RWPE2 (cell line): ENCODE data around the gene CLNS1A.
A peak's percentile ranks its signal among the peaks of the same experiment; 100 is the strongest.

ENCODE experiments used
- ATAC-seq: fragments of 200-7000 bp; cut with Tn5 transposase; 3 replicates; pipeline ENCODE4 v1.9.1; 2021; ENCODE audit warnings: low read depth
- DNase-seq: peaks from one replicate; pipeline ENCODE4 v3.0.0-alpha.2; 2020; ENCODE audit warnings: low spot score
- H3K27ac ChIP-seq: fragments of 450-650 bp; 2 replicates; pipeline ENCODE4 v1.5.1; 2017; ENCODE audit warnings: mild to moderate bottlenecking; ENCODE audit not compliant: poor library complexity, severe bottlenecking
- H3K27me3 ChIP-seq: fragments of 250-450 bp; sonication (Bioruptor Pico); 2 replicates; pipeline ENCODE4 v1.5.1; 2021; ENCODE audit warnings: mild to moderate bottlenecking, moderate library complexity; ENCODE audit not compliant: insufficient read depth, poor library complexity, severe bottlenecking
- H3K36me3 ChIP-seq: fragments of 250-450 bp; sonication (Bioruptor Pico); 2 replicates; pipeline ENCODE4 v1.5.1; 2020; ENCODE audit warnings: low read depth, mild to moderate bottlenecking, moderate library complexity
- H3K4me1 ChIP-seq: fragments of 250-450 bp; sonication (Bioruptor Pico); 2 replicates; pipeline ENCODE4 v1.5.1; 2021; ENCODE audit warnings: mild to moderate bottlenecking, moderate library complexity; ENCODE audit not compliant: insufficient read depth, poor library complexity, severe bottlenecking
- H3K4me3 ChIP-seq: fragments of 250-450 bp; sonication (Bioruptor Pico); 2 replicates; pipeline ENCODE4 v1.5.1; 2021; ENCODE audit warnings: mild to moderate bottlenecking, moderate library complexity; ENCODE audit not compliant: severe bottlenecking
- H3K9me3 ChIP-seq: fragments of 250-450 bp; sonication (Bioruptor Pico); 2 replicates; pipeline ENCODE4 v1.5.1; 2021; ENCODE audit warnings: mild to moderate bottlenecking, moderate library complexity; ENCODE audit not compliant: severe bottlenecking
- TF ChIP-seq, protein P1 (sequence below): fragments of 450-650 bp; IDR thresholded peaks from one replicate; pipeline ENCODE4 v1.5.1; 2017; ENCODE audit warnings: mild to moderate bottlenecking, moderate library complexity; ENCODE audit not compliant: poor library complexity, severe bottlenecking

CLNS1A gene, protein sequence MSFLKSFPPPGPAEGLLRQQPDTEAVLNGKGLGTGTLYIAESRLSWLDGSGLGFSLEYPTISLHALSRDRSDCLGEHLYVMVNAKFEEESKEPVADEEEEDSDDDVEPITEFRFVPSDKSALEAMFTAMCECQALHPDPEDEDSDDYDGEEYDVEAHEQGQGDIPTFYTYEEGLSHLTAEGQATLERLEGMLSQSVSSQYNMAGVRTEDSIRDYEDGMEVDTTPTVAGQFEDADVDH

GRCh38 chr11:77637345-77638165 is at the start of gene CLNS1A:
Gene CLNS1A (minus strand): TSS chr11:77637794. CDS start chr11:77637714, 80 bp downstream.
- ATAC-seq = peak; percentile 99
- TF ChIP-seq, protein P1, sequence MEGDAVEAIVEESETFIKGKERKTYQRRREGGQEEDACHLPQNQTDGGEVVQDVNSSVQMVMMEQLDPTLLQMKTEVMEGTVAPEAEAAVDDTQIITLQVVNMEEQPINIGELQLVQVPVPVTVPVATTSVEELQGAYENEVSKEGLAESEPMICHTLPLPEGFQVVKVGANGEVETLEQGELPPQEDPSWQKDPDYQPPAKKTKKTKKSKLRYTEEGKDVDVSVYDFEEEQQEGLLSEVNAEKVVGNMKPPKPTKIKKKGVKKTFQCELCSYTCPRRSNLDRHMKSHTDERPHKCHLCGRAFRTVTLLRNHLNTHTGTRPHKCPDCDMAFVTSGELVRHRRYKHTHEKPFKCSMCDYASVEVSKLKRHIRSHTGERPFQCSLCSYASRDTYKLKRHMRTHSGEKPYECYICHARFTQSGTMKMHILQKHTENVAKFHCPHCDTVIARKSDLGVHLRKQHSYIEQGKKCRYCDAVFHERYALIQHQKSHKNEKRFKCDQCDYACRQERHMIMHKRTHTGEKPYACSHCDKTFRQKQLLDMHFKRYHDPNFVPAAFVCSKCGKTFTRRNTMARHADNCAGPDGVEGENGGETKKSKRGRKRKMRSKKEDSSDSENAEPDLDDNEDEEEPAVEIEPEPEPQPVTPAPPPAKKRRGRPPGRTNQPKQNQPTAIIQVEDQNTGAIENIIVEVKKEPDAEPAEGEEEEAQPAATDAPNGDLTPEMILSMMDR = no peak
- peak within 1 kb of the TSS; percentile 47 for H3K27ac ChIP-seq
- DNase-seq = peak; percentile 83
- peaks cover 8% of the 10 kb centered on the region for H3K4me1 ChIP-seq
- no peaks in the 10 kb centered on the region for H3K9me3 ChIP-seq
- H3K4me3 ChIP-seq = peak within 1 kb of the TSS; percentile 75
- H3K27me3 ChIP-seq = no peaks in the 10 kb centered on the region
- peaks cover 11% of the 10 kb centered on the region for H3K36me3 ChIP-seq

- TF ChIP-seq, protein P1 = no peak
- peaks cover 67% of the 10 kb centered on the region for H3K36me3 ChIP-seq
- no peak overlapping the region for H3K4me3 ChIP-seq
- DNase-seq = no peak
- no peak for ATAC-seq
- no peaks in the 10 kb centered on the region for H3K4me1 ChIP-seq
- no peaks in the 10 kb centered on the region for H3K27me3 ChIP-seq
- no peaks in the 10 kb centered on the region for H3K9me3 ChIP-seq
- no peak overlapping the region for H3K27ac ChIP-seq
Observed at GRCh38 chr11:77687088-77687487, 49.5 kb upstream of the CLNS1A start.

GRCh38 chr11:77677138-77677537 is 39.5 kb upstream of the CLNS1A start:
- Histone ChIP-seq H3K9me3 (no peaks in the 10 kb centered on the region), H3K27me3 (no peaks in the 10 kb centered on the region), H3K4me1 (no peaks in the 10 kb centered on the region), H3K36me3 (peaks cover 60% of the 10 kb centered on the region), H3K27ac (no peak overlapping the region), H3K4me3 (no peak overlapping the region)
- ATAC-seq (no peak), DNase-seq (no peak)
- TF ChIP-seq, protein P1 = no peak

DNA sequence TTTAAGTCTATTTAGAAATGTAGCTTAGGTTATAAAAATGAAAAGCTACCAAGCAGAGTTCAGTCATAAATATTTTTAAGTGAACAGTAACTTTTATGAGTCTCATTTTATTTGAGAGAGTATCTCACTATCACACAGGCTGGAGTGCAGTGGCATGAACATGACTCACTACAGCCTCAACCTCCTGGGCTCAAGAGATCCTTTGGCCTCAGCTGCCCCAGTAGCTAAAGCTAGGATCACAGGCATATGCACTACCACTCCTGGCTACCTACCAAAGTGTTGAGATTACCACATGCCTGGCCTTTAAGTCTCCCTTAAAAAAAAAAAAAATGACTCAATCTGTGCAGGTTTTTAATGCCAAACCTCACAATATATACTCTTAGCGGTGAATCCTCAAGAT is 34.7 kb upstream of the CLNS1A start:
- Histone ChIP-seq H3K27ac (no peak overlapping the region), H3K36me3 (peaks cover 86% of the 10 kb centered on the region)
- TF ChIP-seq, protein P1 = no peak

More for the DNA sequence above, 34.7 kb upstream of the CLNS1A start:
- Histone ChIP-seq H3K27me3 (no peaks in the 10 kb centered on the region), H3K4me1 (no peaks in the 10 kb centered on the region), H3K9me3 (no peaks in the 10 kb centered on the region), H3K4me3 (no peak overlapping the region)
- DNase-seq (no peak), ATAC-seq (no peak)
